DND-41 (cell line): Measurements from ENCODE around the gene ZFP69B.

Source experiments
- EZH2 ChIP-seq: IDR thresholded peaks from 3 replicates; pipeline ENCODE4 v1.6.1; 2012; ENCODE audit warnings: borderline replicate concordance, low read depth, mild to moderate bottlenecking, moderate library complexity, low read length, inconsistent platforms; ENCODE audit not compliant: severe bottlenecking
- TF ChIP-seq, protein P1 (sequence below): IDR thresholded peaks from 2 replicates; pipeline ENCODE4 v1.5.1; 2012; ENCODE audit warnings: borderline replicate concordance, low read length, moderate library complexity, mild to moderate bottlenecking; ENCODE audit not compliant: poor library complexity, severe bottlenecking; ENCODE audit errors: extremely low read depth

DNA sequence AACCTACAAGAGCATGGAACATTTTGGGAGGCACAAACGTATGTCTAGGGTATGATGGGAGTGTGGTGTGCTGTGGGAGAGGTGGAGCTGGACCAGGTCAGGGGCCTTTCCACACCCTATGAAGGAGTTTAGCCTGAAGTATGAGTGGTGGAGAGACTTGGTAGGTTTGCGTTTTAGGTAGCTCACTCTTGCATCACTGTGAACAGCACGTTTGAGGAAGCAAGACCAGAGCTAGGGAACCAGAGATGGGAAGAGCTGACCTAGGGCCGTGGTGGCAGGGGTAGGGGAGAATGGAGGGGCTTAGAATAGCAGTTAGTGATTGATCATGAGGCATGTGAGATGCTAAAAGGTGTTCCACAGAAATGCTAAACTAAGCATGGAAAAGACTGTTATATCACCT is 25.1 kb upstream of the ZFP69B start:
- TF ChIP-seq, protein P1, sequence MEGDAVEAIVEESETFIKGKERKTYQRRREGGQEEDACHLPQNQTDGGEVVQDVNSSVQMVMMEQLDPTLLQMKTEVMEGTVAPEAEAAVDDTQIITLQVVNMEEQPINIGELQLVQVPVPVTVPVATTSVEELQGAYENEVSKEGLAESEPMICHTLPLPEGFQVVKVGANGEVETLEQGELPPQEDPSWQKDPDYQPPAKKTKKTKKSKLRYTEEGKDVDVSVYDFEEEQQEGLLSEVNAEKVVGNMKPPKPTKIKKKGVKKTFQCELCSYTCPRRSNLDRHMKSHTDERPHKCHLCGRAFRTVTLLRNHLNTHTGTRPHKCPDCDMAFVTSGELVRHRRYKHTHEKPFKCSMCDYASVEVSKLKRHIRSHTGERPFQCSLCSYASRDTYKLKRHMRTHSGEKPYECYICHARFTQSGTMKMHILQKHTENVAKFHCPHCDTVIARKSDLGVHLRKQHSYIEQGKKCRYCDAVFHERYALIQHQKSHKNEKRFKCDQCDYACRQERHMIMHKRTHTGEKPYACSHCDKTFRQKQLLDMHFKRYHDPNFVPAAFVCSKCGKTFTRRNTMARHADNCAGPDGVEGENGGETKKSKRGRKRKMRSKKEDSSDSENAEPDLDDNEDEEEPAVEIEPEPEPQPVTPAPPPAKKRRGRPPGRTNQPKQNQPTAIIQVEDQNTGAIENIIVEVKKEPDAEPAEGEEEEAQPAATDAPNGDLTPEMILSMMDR = no peak
- TF ChIP-seq EZH2 = no peak
